ENCODE results near the gene DYSF. TPM values are rescaled to one million over a fixed set of nuclear protein-coding genes. Genes with fewer than 3 reads are reported as not detected.

The DYSF gene
- polyA plus RNA-seq, 6 donors from 2014 or later = 0.09 to 3.2 TPM; not detected in 4

- DNase-seq (no peak), ATAC-seq (ENCODE audit: low read depth in 2 of 2) (no peak)
- peaks cover 0 to 16% (median 4%) of the 10 kb centered on the region in 7 donors for H3K9me3 Mint-ChIP-seq
- no peak overlapping the region for H3K4me3 Mint-ChIP-seq
- H3K36me3 Mint-ChIP-seq = peaks cover 0 to 7% of the 10 kb centered on the region in 2 donors
- H3K4me1 Mint-ChIP-seq = no peaks in the 10 kb centered on the region
- H3K27ac Mint-ChIP-seq = no peak overlapping the region
- peaks cover 0 to 8% (median 0%) of the 10 kb centered on the region in 3 donors for H3K27me3 Mint-ChIP-seq
Observed at GRCh38 chr2:71728036-71728435, 274.7 kb downstream of the DYSF start.

- DNase-seq (no peak), ATAC-seq (ENCODE audit: low read depth in 2 of 2) (no peak)
- Mint-ChIP-seq H3K4me1 (no peaks in the 10 kb centered on the region), H3K27ac (no peak overlapping the region), H3K36me3 (peaks cover 0 to 11% of the 10 kb centered on the region in 2 donors), H3K27me3 (peaks cover 0 to 19% (median 0%) of the 10 kb centered on the region in 3 donors), H3K4me3 (no peak overlapping the region), H3K9me3 (peaks cover 0 to 15% (median 6%) of the 10 kb centered on the region in 7 donors)
Observed at GRCh38 chr2:71730785-71731383, 277.5 kb downstream of the DYSF start.

- peaks cover 0 to 19% (median 5%) of the 10 kb centered on the region in 3 donors for H3K27me3 Mint-ChIP-seq
- H3K9me3 Mint-ChIP-seq = peaks cover 3 to 20% (median 7%) of the 10 kb centered on the region in 7 donors
- no peaks in the 10 kb centered on the region for H3K4me1 Mint-ChIP-seq
- peak overlapping the region in 1 of 8 donors; percentile 23 for H3K4me3 Mint-ChIP-seq
- H3K36me3 Mint-ChIP-seq = peaks cover 0 to 11% of the 10 kb centered on the region in 2 donors
- DNase-seq (no peak), ATAC-seq (ENCODE audit: low read depth in 2 of 2) (no peak)
- H3K27ac Mint-ChIP-seq = peak overlapping the region in 1 of 6 donors; percentile 58
Observed at GRCh38 chr2:71734620-71735019, 281.3 kb downstream of the DYSF start.

DNA sequence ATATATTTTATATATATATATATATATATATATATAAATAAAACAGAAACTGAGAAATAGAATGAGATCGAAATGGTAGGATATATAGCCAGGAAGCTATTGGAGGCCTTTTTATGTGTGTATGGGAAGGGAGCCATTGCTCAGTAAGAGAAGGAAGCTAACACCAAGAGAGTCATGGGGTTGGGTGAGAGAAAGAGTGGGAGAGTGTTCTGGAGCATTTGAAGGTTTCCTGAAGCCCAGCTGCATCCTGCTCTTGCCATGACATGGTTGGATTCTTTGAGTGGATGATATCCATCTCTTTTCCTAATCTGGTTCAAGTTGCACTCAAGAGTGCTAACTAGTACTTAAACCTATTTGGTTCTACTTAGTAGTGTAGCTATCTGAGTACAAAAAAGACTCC is 282.3 kb downstream of the DYSF start:
- no peak for ATAC-seq (ENCODE audit: low read depth in 2 of 2)
- Mint-ChIP-seq H3K4me1 (no peaks in the 10 kb centered on the region), H3K27me3 (peaks cover 0 to 19% (median 5%) of the 10 kb centered on the region in 3 donors), H3K27ac (no peak overlapping the region), H3K36me3 (peaks cover 0 to 15% of the 10 kb centered on the region in 2 donors), H3K9me3 (peaks cover 3 to 31% (median 16%) of the 10 kb centered on the region in 7 donors), H3K4me3 (no peak overlapping the region)
- no peak for DNase-seq

Other genes starting within 250 kb of the DYSF start
- 1 to 10 TPM; 3.5 to 7.3 (median 5.1) TPM for gene PAIP2B, start 226.5 kb upstream of the DYSF start, polyA plus RNA-seq (ENCODE audit: low read depth in 6 of 6)
- gene ZNF638, start 121.8 kb upstream of the DYSF start, polyA plus RNA-seq (ENCODE audit: low read depth in 6 of 6) = 10 to 100 TPM; 34.9 to 80.2 (median 50.9) TPM

All from naive B cell (primary cell).